Stimulated activated CD8-positive, alpha-beta memory T cell treated with anti-CD3 and anti-CD28 coated beads, Interleukin-7, amount 100 ng/mL, for 4 hours (primary cell): ENCODE measurements around the gene ABCB8.

Source experiments
- DNase-seq, 2 donors: peaks; one replicate each; pipeline ENCODE4 v3.0.0-alpha.2; 2020; ENCODE audit warnings: low read depth in 2 of 2

The ABCB8 gene

GRCh38 chr7:151057989-151058780 lies 29.9 kb downstream of the ABCB8 start:
- peak; percentile 95 to 96 for DNase-seq

DNA sequence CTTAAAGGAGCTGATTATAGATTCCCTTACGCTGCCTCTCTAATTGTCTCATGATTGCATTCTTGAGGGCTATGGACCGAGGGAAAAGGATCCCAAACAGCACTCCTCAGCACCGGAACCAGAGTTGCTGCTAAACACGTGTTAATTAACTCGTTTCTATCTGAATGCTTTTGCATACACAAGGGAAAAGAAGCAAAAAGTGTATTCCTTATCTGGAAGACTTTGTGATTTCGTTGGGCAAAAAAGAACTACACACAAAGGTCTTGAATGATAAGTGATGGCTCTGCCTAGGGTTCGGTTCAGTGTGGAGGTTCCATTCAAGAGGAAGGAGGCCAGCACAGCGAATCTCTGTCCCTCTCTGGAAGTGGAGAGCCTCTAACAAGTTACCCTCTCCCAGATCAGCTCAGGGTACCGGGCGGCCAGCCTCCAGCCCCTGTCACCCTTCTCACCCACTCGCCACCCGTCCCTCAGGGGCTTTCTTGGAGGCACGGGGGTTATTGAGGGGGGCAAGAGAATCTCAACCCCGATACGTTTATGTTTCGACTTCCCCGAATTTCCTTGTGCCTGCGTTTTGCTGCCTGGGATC lies 30.6 kb downstream of the ABCB8 start:
- DNase-seq = no peak

GRCh38 chr7:151059367-151060112 lies 31.3 kb downstream of the ABCB8 start, which contains the start of gene SLC4A2:
TSS of gene SLC4A2 (plus strand) at chr7:151059589. CDS start at chr7:151061988, 2,399 bp downstream.
- DNase-seq = peak in 1 of 2 donors; percentile 73

GRCh38 chr7:151060113-151060415 lies 31.8 kb downstream of the ABCB8 start:
- no peak for DNase-seq

- no peak for DNase-seq
Observed at GRCh38 chr7:151060416-151061212, 32.4 kb downstream of the ABCB8 start.

DNA sequence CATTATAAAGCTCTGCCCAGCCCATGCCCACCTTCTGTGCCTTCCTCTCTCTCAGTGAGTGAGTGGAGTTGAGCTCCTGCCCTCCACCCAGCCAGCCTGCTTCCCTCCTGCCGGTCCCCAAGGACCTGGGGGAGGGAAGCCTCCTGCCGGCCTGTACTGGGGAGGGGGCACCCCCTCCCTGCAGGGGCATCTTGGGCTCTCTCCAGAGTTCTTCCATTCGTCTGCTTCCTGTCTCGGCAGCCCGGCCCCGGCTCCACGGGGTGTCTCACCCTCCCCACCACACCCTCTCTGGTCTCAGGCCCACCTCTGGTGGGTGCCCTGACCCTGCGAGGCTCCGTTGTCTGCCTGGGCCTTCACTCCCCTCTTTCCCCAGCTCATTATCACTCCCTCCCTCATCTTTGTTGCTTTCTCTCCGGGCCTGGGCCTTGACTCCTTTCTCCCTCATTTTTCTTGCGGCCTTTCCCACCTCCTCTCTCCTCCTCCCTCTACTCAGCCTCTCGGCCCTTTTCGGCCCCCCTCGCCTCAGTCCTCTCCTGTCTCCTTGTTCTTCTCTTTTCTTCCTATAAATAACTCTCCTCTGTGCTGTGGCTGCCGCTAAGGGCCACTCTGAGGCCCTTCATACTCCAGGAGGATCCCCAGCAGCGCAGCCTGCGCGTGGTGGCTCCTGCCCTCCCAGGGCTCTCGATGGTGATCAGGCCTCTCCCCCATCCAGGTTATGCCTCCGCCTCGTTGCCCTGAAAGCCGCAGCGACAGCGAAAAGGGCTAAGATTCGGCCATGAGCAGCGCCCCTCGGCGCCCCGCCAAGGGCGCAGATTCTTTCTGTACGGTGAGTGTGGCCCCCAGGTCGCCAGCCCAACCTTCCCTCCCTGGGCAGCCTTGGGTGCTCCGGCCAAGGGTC lies 33.2 kb downstream of the ABCB8 start:
- no peak for DNase-seq

- no peak for DNase-seq
Observed at GRCh38 chr7:151062111-151062398, 33.8 kb downstream of the ABCB8 start.

DNA sequence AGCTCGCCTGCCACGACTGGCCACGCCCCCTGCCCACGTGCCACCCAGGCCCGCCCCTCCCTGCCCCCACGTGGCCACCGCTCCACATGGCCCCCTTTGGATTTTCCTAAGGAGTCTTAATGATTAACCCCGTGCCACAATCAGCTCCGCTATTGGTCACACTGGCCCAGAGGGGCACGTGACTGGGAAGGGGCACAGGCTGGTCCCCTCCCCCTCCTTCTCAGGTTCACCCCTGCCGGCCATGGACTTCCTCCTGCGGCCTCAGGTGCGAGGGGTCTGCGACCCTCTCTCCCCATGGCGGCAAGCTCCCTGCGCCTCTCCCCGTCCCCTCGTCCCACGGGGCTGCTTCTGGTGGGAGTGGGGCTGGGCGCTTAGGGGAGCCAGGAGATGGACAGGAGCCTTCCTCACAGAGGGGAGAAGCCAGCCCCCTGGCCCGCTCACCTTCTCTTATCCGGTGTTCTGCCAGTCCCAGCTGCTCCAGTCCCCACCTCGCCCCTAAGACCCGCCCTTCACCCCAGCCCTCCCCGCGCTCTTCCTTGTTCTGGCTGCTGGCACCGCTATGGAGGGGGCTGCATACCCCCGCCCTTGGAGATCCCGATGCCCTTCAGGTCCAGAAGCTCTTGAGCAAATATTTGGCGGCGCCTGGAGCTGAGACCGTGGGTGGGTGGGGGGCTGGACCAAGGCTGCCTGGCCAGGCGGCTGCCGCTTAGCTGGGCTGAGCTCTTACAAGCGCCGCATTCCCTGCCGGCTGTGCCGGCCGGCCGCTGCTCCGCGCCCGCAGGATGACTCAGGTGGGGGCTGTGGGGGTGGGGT lies 34.4 kb downstream of the ABCB8 start:
- DNase-seq = no peak

DNA sequence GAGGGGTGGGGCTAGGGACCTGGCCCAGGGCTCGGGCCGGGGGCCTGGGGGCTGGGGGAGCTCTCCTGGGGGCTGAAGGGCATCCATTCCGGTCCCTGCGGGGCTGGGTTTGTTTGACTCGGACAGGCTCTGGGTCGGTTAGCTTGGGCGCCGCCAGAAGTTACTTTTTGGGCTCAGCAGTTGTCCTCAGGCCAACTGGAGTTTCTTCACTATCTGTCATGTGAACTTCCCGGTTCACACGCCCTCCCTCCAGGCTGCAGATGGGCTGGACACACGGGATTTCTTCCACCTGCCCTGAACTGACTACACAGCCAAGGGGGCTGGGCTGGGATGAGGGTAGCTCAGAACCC lies 34.9 kb downstream of the ABCB8 start:
- no peak for DNase-seq

- DNase-seq = no peak
Observed at GRCh38 chr7:151064454-151064853, 36.2 kb downstream of the ABCB8 start.

- DNase-seq = no peak
Observed at GRCh38 chr7:151064993-151065392, 36.7 kb downstream of the ABCB8 start.

DNA sequence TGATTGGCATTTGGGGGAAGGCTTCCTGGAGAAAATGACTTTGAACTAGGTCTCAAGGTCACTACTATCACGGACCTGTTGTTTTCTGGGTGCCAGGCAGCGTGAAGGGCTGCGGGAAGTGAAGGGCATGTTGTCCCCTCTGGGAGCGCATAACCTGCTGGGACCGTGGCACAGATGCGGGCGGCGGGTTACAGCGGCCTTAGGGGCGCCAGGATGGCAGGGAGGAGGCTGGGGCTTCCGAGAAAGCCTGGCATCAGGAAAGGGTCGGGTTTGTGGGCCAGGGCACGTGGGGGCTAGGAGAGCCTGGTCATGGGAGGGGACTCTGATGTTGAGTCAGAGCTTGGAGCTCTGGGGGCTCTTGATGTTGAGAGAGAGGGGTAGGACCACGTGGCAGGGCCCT lies 37.3 kb downstream of the ABCB8 start:
- DNase-seq = no peak

DNA sequence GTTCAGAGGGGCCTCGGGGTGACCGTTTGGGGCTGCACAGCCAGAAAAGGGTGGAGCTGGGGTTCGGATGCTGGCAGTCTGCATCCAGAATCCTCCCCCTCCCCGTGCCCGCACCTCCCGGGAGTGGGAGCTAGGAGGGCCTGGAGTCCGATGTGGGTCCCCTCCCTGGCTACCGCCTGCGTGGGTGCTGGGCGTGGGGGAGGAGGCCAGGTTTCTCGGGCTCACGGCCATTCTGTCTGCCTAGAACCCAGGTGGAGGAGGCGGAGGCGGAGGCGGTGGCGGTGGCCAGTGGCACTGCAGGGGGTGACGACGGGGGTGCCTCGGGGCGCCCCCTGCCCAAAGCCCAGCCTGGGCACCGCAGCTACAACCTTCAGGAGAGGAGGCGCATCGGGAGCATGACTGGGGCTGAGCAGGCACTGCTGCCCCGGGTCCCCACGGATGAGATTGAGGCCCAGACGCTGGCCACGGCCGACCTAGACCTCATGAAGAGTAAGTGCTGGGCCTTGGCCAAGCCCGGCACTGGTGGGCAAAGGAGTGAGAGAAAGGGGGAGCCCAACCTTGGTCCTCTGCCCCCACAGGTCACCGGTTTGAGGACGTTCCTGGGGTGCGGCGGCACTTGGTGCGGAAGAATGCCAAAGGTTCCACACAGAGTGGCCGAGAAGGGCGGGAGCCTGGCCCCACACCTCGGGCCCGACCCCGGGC lies 38.2 kb downstream of the ABCB8 start:
- DNase-seq = no peak

DNA sequence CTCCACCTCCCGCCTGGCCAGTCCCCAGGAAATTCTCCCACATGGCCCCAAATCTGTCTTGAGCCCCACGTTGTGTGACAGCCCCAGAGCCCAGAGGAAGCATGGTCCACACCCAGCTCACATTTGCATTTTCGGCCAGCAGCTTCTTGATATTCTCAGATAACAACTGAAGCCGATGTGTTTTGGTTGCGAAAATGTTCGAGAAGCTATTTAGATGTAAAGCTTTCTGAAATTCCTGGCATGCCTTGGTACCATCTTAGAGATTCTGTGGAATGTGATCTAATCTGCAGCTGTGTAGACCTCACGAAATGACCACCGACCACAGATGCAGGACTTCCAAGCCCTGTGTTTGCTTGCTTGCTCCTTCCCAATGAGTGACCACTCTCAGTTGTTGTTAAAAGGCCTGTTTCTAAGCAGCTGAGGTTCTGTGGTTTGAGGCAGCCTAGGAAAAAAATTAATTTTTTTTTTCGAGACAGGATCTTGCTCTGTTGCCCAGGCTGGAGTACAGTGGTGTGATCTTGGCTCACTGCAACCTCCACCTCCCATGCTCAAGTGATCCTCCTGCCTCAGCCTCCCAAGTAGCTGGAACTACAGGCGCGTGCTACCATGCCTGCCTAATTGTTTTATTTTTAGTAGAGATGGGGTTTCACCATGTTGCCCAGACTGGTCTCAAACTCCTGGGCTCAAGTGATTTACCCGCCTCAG lies 40.0 kb downstream of the ABCB8 start:
- DNase-seq = no peak

- DNase-seq = no peak
Observed at GRCh38 chr7:151069841-151070573, 41.8 kb downstream of the ABCB8 start.

GRCh38 chr7:151070574-151070960 lies 42.3 kb downstream of the ABCB8 start:
- no peak for DNase-seq

DNA sequence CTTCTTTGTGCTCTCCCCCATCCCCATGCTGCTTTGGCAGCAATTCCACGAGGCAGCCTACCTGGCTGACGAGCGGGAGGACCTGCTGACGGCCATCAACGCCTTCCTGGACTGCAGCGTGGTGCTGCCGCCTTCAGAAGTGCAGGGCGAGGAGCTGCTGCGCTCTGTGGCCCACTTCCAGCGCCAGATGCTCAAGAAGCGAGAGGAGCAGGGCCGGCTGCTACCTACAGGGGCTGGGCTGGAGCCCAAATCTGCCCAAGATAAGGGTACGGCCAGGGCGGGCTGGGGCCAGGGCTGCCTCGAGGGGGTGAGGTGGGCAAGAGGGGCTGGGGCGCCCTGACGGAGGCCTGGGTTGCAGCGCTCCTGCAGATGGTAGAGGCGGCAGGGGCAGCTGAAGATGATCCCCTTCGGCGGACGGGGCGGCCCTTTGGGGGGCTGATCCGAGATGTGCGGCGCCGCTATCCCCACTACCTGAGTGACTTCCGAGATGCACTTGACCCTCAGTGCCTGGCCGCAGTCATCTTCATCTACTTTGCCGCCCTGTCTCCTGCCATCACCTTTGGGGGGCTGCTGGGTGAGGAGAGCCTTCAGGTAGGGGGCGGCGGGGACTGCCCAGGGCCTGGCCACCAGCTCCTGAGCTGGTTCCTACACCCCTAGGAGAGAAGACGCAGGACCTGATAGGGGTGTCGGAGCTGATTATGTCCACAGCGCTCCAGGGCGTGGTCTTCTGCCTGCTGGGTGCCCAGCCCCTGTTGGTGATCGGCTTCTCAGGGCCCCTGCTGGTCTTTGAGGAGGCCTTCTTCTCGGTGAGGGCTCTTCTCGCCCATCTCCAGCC lies 43.0 kb downstream of the ABCB8 start:
- no peak for DNase-seq

GRCh38 chr7:151073990-151074389 lies 45.7 kb downstream of the ABCB8 start:
- DNase-seq = no peak
